HG03280 (cell line): ENCODE results near the gene PEX13.
"Not testable (repeated sequence)": the region's sequence is repeated elsewhere in the genome, so short reads cannot be mapped to it uniquely, and the experiment has no call there.

ENCODE experiments used
- ATAC-seq: cut with Tn5 transposase; IDR thresholded peaks from one replicate; pipeline ENCODE4 v1.9.1; 2021; ENCODE audit warnings: mild to moderate bottlenecking, moderate library complexity; ENCODE audit not compliant: unreplicated experiment

The PEX13 gene

GRCh38 chr2:61017556-61018317, at the start of gene PEX13, which contains the start of gene PUS10:
Gene PEX13, plus strand, starts transcription at chr2:61017720. Its CDS starts 40 bp downstream, at chr2:61017760.
Gene PUS10, minus strand, starts transcription at chr2:61018255. Its CDS starts 6,365 bp downstream, at chr2:61011890.
- ATAC-seq, result peak; percentile 75

GRCh38 chr2:60972889-60973656, 44.4 kb upstream of the PEX13 start:
- ATAC-seq, result peak; percentile 22

- no peak for ATAC-seq
Measured at GRCh38 chr2:60973705-60974104, 43.8 kb upstream of the PEX13 start.

GRCh38 chr2:60974652-60975051, 42.9 kb upstream of the PEX13 start:
- no peak for ATAC-seq

- no peak for ATAC-seq
Measured at GRCh38 chr2:60976256-60976850, 41.2 kb upstream of the PEX13 start.

- ATAC-seq, result no peak
Measured at GRCh38 chr2:60976875-60977561, 40.5 kb upstream of the PEX13 start.

- ATAC-seq, result no peak
Measured at GRCh38 chr2:60977562-60977895, 40.0 kb upstream of the PEX13 start.

- ATAC-seq, result no peak
Measured at GRCh38 chr2:60979231-60979630, 38.3 kb upstream of the PEX13 start.

GRCh38 chr2:60980071-60980815, 37.3 kb upstream of the PEX13 start:
- ATAC-seq, result peak; percentile 64

- ATAC-seq, result not testable (repeated sequence)
Measured at GRCh38 chr2:60982066-60982465, 35.5 kb upstream of the PEX13 start.

GRCh38 chr2:60984720-60985119, 32.8 kb upstream of the PEX13 start:
- no peak for ATAC-seq

GRCh38 chr2:60987041-60987440, 30.5 kb upstream of the PEX13 start:
- ATAC-seq, result no peak

- ATAC-seq, result not testable (repeated sequence)
Measured at GRCh38 chr2:60987656-60988055, 29.9 kb upstream of the PEX13 start.

- ATAC-seq, result no peak
Measured at GRCh38 chr2:60989259-60989658, 28.3 kb upstream of the PEX13 start.

GRCh38 chr2:60991644-60992043, 25.9 kb upstream of the PEX13 start:
- ATAC-seq, result no peak

- ATAC-seq, result peak; percentile 97
Measured at GRCh38 chr2:60992985-60993392, 24.5 kb upstream of the PEX13 start.

GRCh38 chr2:60994131-60994530, 23.4 kb upstream of the PEX13 start:
- no peak for ATAC-seq

GRCh38 chr2:60998628-60999545, 18.6 kb upstream of the PEX13 start:
- ATAC-seq, result peak; percentile 67

GRCh38 chr2:61005736-61006135, 11.8 kb upstream of the PEX13 start:
- no peak for ATAC-seq
